Esophagus (tissue), 2 donors: ENCODE results near the gene RER1. TPM values are rescaled to one million over a fixed set of nuclear protein-coding genes. Genes with fewer than 3 reads are reported as not detected.

ENCODE experiments used
- H3K27ac ChIP-seq, 2 donors: one replicate each; pipeline ENCODE4 v1.5.1; 2013; ENCODE audit warnings: low read depth in 2 of 2, mild to moderate bottlenecking in 2 of 2, inconsistent platforms in 1 of 2, low read length in 1 of 2, moderate library complexity in 1 of 2
- H3K27me3 ChIP-seq, 2 donors: one replicate each; pipeline ENCODE4 v1.6.1; 2013; ENCODE audit warnings: low read length in 2 of 2, control low read depth in 1 of 2, mild to moderate bottlenecking in 1 of 2; ENCODE audit not compliant: insufficient read depth in 2 of 2, control insufficient read depth in 1 of 2
- H3K36me3 ChIP-seq, 2 donors: one replicate each; pipeline ENCODE4 v1.6.1; 2013; ENCODE audit warnings: low read length in 1 of 2; ENCODE audit not compliant: control insufficient read depth in 2 of 2, insufficient read depth in 2 of 2
- H3K4me1 ChIP-seq, 2 donors: one replicate each; pipeline ENCODE4 v1.6.1; 2013; ENCODE audit warnings: low read length in 1 of 2; ENCODE audit not compliant: control insufficient read depth in 2 of 2, insufficient read depth in 2 of 2
- H3K4me3 ChIP-seq, 2 donors: one replicate each; pipeline ENCODE4 v1.5.1; 2013; ENCODE audit warnings: low read length in 2 of 2, mild to moderate bottlenecking in 2 of 2, low read depth in 1 of 2, moderate library complexity in 1 of 2
- H3K9me3 ChIP-seq, 2 donors: one replicate each; pipeline ENCODE4 v1.6.1; 2013; ENCODE audit warnings: mild to moderate bottlenecking in 2 of 2, low read depth in 1 of 2, low read length in 1 of 2, moderate library complexity in 1 of 2; ENCODE audit not compliant: control insufficient read depth in 2 of 2, insufficient read depth in 1 of 2
- WGBS, 2 donors: extraction: QIAGEN DNeasy Blood & Tissue Kit; methylation state at CpG; one replicate each; pipeline ENCODE4 v1.1.7; 2013; 5-methylcytosine and 5-hydroxymethylcytosine counted together
- polyA plus RNA-seq, 2 donors: library from polyadenylated mRNA; stranded (reverse); fragments of 200-250 nt; gene quantifications; one replicate each; pipeline ENCODE4 v1.2.3, GENCODE V29; 2013
- donor health status: healthy with polysubstance abuse.
- donor health status: Bipolar disorder and iron deficiency.

The RER1 gene
- polyA plus RNA-seq, 2 donors, result 85.8 to 116 TPM

DNA sequence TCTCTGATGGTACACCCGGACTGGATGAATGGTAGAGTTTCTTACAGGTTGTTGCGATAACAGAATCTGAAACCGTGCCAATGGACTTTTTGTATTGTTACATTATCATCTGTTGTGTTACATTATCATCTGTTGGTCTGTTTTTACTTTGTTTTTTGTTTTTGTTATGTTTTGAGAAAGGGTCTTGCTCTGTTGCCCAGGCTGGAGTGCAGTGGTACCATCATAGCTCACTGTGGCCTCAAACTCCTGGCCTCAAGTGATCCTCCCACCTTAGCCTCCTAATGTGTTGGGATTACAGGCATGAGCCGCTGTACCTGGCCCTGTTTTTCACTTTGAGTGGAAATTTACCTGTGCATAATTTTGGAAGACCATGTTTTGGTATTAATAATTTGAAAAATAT lies 30.9 kb downstream of the RER1 start:
- Histone ChIP-seq H3K4me1 (peaks cover 3% of the 10 kb centered on the region in 2 donors), H3K9me3 (peaks cover 0 to 5% of the 10 kb centered on the region in 2 donors), H3K27ac (no peak overlapping the region), H3K36me3 (no peaks in the 10 kb centered on the region), H3K27me3 (no peaks in the 10 kb centered on the region), H3K4me3 (no peak overlapping the region)
- 91 to 92% methylated on average over 4 of the region's 4 CpGs for WGBS, 2 donors

DNA sequence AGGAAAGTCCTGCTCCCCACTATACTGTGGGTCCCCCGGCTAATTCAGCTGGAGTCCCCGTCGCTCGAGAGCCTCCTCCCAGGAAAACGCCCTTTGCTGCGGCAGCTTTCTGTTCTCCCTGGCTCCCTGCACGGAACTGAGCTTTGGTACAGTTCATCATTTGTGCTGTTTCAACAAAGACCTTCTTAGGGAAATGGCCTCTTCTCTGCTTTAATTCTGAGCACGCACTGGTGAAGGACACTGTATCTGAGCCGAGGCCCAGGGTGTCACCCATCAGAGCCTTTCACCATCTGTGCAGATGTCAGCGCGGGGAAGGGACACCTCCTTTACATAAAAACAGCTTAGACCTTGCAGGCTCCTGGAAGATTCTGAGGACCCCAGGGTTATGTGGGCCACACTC lies 34.3 kb downstream of the RER1 start:
- no peak overlapping the region for H3K4me3 ChIP-seq
- no peaks in the 10 kb centered on the region for H3K27me3 ChIP-seq
- H3K36me3 ChIP-seq, result peaks cover 0 to 6% of the 10 kb centered on the region in 2 donors
- 71 to 81% methylated on average over 11 of the region's 11 CpGs for WGBS, 2 donors
- no peak overlapping the region for H3K27ac ChIP-seq
- H3K4me1 ChIP-seq, result peaks cover 2 to 23% of the 10 kb centered on the region in 2 donors
- H3K9me3 ChIP-seq, result peaks cover 0 to 5% of the 10 kb centered on the region in 2 donors

DNA sequence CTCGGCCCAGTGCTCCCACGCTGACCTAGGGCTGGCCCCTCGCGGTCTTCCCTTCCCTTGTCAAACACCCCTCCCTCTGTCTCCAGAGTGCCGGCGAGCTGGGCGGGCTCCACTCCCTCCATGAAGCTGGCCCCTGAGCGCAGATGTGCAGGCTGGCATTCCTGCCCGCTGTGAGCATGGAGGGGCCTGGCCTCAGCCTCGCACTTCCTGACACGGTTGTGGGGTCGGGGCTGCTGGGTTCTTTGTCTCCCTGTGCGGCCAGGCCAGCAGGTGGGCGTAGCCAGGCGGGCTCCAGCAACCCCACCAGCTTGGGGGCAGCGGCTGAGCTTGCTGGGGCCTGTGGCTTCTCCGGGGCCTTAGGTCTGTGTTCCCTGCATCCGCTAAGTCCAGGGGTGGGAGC lies 34.9 kb downstream of the RER1 start:
- Histone ChIP-seq H3K4me3 (no peak overlapping the region), H3K9me3 (peaks cover 0 to 5% of the 10 kb centered on the region in 2 donors), H3K4me1 (peaks cover 2 to 29% of the 10 kb centered on the region in 2 donors), H3K36me3 (peaks cover 0 to 6% of the 10 kb centered on the region in 2 donors), H3K27ac (no peak overlapping the region), H3K27me3 (no peaks in the 10 kb centered on the region)
- WGBS, 2 donors, result 69 to 80% methylated on average over 18 of the region's 18 CpGs

DNA sequence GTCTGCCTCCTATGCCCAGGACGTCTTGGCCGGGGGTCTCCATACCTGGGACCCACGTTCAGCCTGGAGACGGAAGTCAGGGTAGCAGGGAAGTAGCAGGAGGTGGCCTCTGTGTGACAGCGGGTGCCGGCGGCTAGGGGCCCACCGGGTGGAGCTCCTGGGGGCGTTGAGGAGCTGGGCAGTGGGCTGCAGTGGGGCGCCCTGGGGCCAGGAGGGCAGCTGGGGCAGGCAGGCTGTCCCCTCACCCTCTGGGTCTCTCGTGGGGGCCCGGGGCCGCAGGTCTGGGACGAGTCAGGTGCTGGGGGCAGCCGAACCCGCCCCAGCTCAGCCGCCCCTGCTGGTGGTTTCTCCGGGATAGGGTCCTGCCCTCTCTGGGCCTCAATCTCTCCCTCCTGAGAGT lies 35.4 kb downstream of the RER1 start:
- Histone ChIP-seq H3K4me1 (peaks cover 2 to 34% of the 10 kb centered on the region in 2 donors), H3K4me3 (no peak overlapping the region), H3K27me3 (no peaks in the 10 kb centered on the region), H3K36me3 (peaks cover 0 to 6% of the 10 kb centered on the region in 2 donors), H3K9me3 (peaks cover 0 to 5% of the 10 kb centered on the region in 2 donors), H3K27ac (no peak overlapping the region)
- WGBS, 2 donors, result 78 to 80% methylated on average over 18 of the region's 18 CpGs

DNA sequence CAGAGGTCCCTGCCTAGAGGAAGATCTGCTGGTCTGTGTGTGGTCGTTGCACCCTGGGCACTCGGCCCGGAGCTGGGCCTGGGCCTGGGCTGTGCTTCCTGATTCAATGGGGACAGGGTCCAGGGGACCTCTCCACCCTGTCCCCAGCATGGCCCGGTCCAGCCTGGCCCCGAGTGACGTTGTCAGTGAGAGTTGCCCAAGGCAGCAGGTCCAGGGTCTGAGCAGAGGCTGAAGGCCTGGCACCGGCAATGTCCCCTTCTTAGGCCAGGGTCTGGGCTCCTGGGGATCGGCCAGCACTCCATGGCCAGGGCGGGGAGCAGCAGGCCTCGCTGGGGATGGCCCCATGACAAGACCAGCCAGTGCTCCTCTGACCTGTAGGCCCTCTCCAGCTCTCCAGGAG lies 36.3 kb downstream of the RER1 start:
- Histone ChIP-seq H3K4me1 (peaks cover 5 to 37% of the 10 kb centered on the region in 2 donors), H3K9me3 (peaks cover 0 to 5% of the 10 kb centered on the region in 2 donors), H3K4me3 (peak overlapping the region in 1 of 2 donors; percentile 50), H3K27ac (peak overlapping the region; percentile 27 to 50), H3K27me3 (no peaks in the 10 kb centered on the region), H3K36me3 (peaks cover 0 to 11% of the 10 kb centered on the region in 2 donors)
- 52 to 56% methylated on average over 10 of the region's 10 CpGs for WGBS, 2 donors

DNA sequence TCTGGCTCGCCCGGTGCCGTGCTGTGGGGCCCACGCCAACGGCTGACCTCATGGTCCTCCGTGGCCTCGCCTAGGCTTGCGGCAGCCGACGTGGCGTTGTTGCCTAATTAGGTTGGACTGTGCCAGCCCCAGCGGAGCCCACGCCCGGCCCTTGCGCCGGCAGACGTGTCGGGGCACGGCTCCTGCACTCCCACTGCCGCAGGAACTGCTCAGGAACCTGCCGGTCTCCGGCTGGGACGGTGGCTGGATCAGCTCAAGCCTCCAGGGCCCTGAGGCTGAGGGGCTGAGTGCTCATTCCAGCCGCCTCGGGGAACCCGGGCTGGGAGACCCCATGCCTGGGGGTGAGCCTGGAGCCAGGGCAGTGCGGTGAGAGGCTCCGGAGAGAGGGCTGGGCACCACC lies 36.8 kb downstream of the RER1 start:
- peak overlapping the region; percentile 41 to 50 for H3K4me3 ChIP-seq
- peaks cover 5 to 37% of the 10 kb centered on the region in 2 donors for H3K4me1 ChIP-seq
- WGBS, 2 donors, result 50 to 63% methylated on average over 28 of the region's 28 CpGs
- peaks cover 0 to 1% of the 10 kb centered on the region in 2 donors for H3K9me3 ChIP-seq
- H3K36me3 ChIP-seq, result peaks cover 0 to 14% of the 10 kb centered on the region in 2 donors
- no peaks in the 10 kb centered on the region for H3K27me3 ChIP-seq
- H3K27ac ChIP-seq, result peak overlapping the region; percentile 81 to 82

DNA sequence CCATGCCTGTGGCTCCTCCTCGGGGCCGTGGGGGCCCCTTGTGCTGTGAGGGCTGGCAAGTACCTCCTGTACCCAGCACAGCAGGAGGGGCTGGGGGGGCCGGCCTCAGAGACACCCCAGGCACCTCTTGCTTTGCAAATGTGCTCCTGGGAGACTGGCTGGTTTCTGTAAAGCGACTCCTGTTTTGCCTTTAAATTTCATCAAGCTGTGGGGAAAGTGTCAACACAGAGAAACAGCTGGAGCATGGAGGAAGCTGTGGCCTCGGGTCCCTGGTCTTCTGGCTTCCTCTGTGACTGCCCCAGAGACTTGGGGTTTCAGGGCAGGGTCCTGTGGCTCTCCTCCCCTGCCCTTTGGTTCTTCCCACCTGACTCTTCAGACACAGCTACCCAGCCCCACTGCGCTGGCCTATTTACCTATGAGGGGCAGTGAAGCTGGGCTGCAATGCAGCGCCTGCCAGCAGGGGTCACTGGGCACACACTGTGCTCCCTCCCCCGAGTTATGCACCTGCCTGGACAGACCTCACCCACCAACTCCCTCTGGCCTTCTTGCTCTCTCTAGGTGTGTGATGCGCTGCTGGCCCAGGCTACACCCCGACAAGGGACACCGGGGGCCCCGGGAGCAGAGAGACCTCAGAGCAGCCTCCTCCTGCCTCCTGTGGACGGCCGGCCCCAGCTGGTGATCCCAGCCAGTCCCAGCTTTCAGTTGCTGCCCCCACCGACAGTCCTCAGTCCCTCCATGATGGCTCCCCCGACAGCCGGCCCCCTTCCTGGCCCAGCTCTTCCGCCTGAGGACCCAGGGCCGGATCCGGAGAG lies 38.3 kb downstream of the RER1 start:
- WGBS, 2 donors, result 75 to 79% methylated on average over 20 of the region's 20 CpGs
- no peak overlapping the region for H3K4me3 ChIP-seq
- no peaks in the 10 kb centered on the region for H3K27me3 ChIP-seq

DNA sequence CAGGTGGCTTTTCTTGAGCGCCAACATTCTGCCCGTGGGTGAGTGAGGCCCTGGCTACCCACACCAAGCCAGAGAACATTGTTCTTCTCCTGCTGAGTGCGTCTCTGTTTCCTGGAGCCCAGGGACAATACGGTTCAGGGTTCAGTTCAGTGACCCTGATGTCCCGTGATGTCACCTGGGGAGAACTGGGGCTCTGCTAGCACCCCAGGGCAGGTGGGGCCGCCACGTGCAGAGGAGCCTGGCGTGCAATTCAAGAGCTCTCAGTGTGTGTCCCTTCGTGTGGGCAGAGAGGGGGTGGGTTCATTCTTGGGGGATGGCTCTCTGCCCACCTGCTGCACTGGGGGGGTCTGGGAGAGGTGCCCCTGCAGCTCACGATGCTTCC lies 38.9 kb downstream of the RER1 start:
- no peak overlapping the region for H3K4me3 ChIP-seq
- H3K4me1 ChIP-seq, result peaks cover 5 to 37% of the 10 kb centered on the region in 2 donors
- peaks cover 0 to 17% of the 10 kb centered on the region in 2 donors for H3K36me3 ChIP-seq
- H3K27me3 ChIP-seq, result no peaks in the 10 kb centered on the region
- peak overlapping the region in 1 of 2 donors; percentile 14 for H3K27ac ChIP-seq
- 53 to 65% methylated on average over 10 of the region's 10 CpGs for WGBS, 2 donors
- peaks cover 0 to 3% of the 10 kb centered on the region in 2 donors for H3K9me3 ChIP-seq

More for the DNA sequence above, 38.3 kb downstream of the RER1 start:
- Histone ChIP-seq H3K36me3 (peaks cover 0 to 17% of the 10 kb centered on the region in 2 donors), H3K4me1 (peaks cover 5 to 37% of the 10 kb centered on the region in 2 donors), H3K27ac (no peak overlapping the region), H3K9me3 (peaks cover 0 to 3% of the 10 kb centered on the region in 2 donors)

DNA sequence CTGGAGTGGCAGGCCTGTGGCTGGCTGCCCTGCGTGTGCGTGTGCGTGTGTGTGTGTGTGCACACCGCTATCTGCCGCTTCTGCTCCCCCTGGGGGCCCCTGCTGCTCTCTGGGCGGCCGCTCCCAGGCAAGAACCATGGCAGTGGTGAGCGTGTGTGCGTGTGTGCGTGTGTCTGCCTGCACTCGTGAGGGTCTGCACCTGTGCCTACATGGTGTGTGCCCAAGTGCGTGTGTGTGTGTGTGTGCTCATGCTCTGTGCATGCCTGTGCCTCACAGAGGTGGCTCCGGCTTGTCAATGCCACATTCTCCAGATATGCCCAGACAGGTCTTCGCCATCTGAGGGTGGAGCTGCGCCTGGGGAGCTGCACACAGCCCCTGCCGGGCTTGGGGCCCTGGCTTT lies 39.5 kb downstream of the RER1 start:
- peak overlapping the region in 1 of 2 donors; percentile 14 for H3K27ac ChIP-seq
- WGBS, 2 donors, result 39 to 49% methylated on average over 16 of the region's 16 CpGs
- H3K4me3 ChIP-seq, result no peak overlapping the region
- H3K9me3 ChIP-seq, result peaks cover 0 to 3% of the 10 kb centered on the region in 2 donors
- H3K36me3 ChIP-seq, result peaks cover 0 to 17% of the 10 kb centered on the region in 2 donors
- H3K27me3 ChIP-seq, result no peaks in the 10 kb centered on the region
- H3K4me1 ChIP-seq, result peaks cover 5 to 37% of the 10 kb centered on the region in 2 donors
